PFSK-1 (cell line): ENCODE results near the gene NRXN3.

Experiments
- FOXP2 ChIP-seq: optimal IDR thresholded peaks from 2 replicates; pipeline ENCODE3; 2011; ENCODE audit warnings: borderline replicate concordance, control low read depth, inconsistent platforms; ENCODE audit not compliant: insufficient read depth; ENCODE audit errors: extremely low read length, extremely low read depth
- POLR2AphosphoS5 ChIP-seq: IDR thresholded peaks from 2 replicates; pipeline ENCODE4 v1.6.1; 2012; ENCODE audit warnings: low read depth, mild to moderate bottlenecking, control low read depth, low read length, moderate library complexity
- REST ChIP-seq, 2 experiments: IDR thresholded peaks; 2 replicates each; pipeline versions ENCODE4 v1.6.1 to v1.8.0; 2011 to 2012; ENCODE audit warnings: low read depth in 2 of 2, low read length in 2 of 2, control low read depth in 1 of 2, inconsistent platforms in 1 of 2, mild to moderate bottlenecking in 1 of 2, moderate library complexity in 1 of 2; ENCODE audit not compliant: insufficient read depth in 1 of 2
- SIN3A ChIP-seq: IDR thresholded peaks from 2 replicates; pipeline ENCODE4 v1.6.1; 2012; ENCODE audit warnings: mild to moderate bottlenecking, low read length, moderate library complexity, borderline replicate concordance; ENCODE audit not compliant: insufficient read depth
- TAF1 ChIP-seq: IDR thresholded peaks from 2 replicates; pipeline ENCODE4 v1.6.1; 2012; ENCODE audit warnings: low read length, control low read depth, borderline replicate concordance; ENCODE audit not compliant: insufficient read depth

NRXN3 gene

GRCh38 chr14:79658769-79659168 lies 1488.6 kb downstream of the NRXN3 start:
- TF ChIP-seq POLR2AphosphoS5: no peak
- no peak for TF ChIP-seq REST (IDR thresholded peaks at IDR 0.05; ENCODE audit: insufficient read depth in 1 of 2, low read depth in 2 of 2, low read length in 2 of 2)
- no peak for TF ChIP-seq SIN3A
- no peak for TF ChIP-seq TAF1
- no peak for TF ChIP-seq FOXP2

GRCh38 chr14:79660053-79660939 lies 1490.1 kb downstream of the NRXN3 start:
- TF ChIP-seq REST (IDR thresholded peaks at IDR 0.05; ENCODE audit: insufficient read depth in 1 of 2, low read depth in 2 of 2, low read length in 2 of 2) (no peak), FOXP2 (no peak), POLR2AphosphoS5 (no peak), SIN3A (no peak), TAF1 (no peak)

- TF ChIP-seq TAF1: no peak
- TF ChIP-seq SIN3A: no peak
- no peak for TF ChIP-seq FOXP2
- TF ChIP-seq REST (IDR thresholded peaks at IDR 0.05; ENCODE audit: insufficient read depth in 1 of 2, low read depth in 2 of 2, low read length in 2 of 2): no peak
- no peak for TF ChIP-seq POLR2AphosphoS5
Observed at GRCh38 chr14:79661752-79662151, 1491.6 kb downstream of the NRXN3 start.

GRCh38 chr14:79663453-79663852 lies 1493.3 kb downstream of the NRXN3 start:
- TF ChIP-seq FOXP2 (no peak), REST (IDR thresholded peaks at IDR 0.05; ENCODE audit: insufficient read depth in 1 of 2, low read depth in 2 of 2, low read length in 2 of 2) (no peak), TAF1 (no peak), SIN3A (no peak), POLR2AphosphoS5 (no peak)

- TF ChIP-seq REST (IDR thresholded peaks at IDR 0.05; ENCODE audit: insufficient read depth in 1 of 2, low read depth in 2 of 2, low read length in 2 of 2): no peak
Observed at GRCh38 chr14:79665556-79665955, 1495.4 kb downstream of the NRXN3 start.
